ENCODE measurements around the gene PTDSS2.
A peak's percentile ranks its signal among the peaks of the same experiment; 100 is the strongest.

The PTDSS2 gene

DNA sequence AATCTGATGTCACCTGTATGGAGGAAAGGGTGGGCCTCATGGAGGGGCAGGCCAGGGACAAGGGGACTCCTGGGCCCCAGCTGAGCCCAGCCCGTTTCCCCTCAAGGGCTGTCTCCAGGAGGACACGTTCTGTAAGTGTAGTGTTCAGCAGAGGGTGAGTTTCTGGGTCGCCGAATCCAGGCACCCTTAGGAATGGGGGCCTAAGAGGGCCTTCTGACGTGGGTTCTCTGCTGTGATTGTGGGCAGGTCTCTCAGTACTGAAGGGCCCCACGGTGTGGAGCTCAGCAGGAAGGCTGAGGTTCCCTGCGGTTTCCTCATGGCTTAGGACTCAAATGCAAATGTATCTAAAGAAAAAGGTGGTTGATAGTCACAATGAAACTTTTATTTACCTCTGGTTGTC, 6.5 kb downstream of the PTDSS2 start:
- TF ChIP-seq, protein P1, sequence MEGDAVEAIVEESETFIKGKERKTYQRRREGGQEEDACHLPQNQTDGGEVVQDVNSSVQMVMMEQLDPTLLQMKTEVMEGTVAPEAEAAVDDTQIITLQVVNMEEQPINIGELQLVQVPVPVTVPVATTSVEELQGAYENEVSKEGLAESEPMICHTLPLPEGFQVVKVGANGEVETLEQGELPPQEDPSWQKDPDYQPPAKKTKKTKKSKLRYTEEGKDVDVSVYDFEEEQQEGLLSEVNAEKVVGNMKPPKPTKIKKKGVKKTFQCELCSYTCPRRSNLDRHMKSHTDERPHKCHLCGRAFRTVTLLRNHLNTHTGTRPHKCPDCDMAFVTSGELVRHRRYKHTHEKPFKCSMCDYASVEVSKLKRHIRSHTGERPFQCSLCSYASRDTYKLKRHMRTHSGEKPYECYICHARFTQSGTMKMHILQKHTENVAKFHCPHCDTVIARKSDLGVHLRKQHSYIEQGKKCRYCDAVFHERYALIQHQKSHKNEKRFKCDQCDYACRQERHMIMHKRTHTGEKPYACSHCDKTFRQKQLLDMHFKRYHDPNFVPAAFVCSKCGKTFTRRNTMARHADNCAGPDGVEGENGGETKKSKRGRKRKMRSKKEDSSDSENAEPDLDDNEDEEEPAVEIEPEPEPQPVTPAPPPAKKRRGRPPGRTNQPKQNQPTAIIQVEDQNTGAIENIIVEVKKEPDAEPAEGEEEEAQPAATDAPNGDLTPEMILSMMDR (IDR thresholded peaks at IDR 0.05; ENCODE audit: borderline replicate concordance, control extremely low read depth, extremely low read depth, insufficient read depth, missing control alignments), result no peak
- DNase-seq (ENCODE audit: low spot score), result peak; percentile 73
- in situ Hi-C loops (cut with MboI; ENCODE audit: low sequenced_read_pairs, unreplicated experiment), result no loop called here

DNA sequence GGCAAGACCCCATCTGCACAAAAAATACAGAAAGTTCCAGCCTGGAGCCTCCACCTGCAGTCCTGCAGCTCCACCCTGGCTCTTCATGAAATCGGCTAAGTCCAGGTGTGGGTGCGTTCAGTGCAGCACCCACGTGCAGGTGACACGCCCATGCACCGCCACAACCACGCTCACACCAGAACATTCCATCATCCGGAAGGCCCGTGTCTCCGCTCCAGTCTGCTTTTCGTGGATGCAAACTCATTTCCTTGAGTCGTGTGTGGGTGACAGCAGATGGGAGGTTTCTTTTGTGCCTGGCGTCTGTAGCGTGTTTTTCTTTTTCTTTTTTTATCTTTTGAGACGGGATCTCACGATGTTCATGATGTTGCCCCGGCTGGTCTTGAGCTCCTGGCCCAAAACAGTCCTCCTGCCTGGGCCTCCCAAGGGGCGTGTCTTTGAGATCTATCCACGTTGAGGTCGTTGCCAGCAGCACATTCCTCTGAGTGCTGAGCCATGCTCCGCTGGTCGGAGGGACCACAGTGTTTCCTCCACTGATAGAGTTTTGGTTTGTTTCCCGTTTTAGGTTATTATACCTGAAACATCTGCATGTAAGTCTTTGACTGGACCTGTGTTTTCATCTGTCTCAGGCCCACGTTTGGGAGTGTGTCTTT, 7.2 kb downstream of the PTDSS2 start:
- in situ Hi-C loops (cut with MboI; ENCODE audit: low sequenced_read_pairs, unreplicated experiment), result no loop called here
- DNase-seq (ENCODE audit: low spot score), result no peak
- TF ChIP-seq, protein P1 (IDR thresholded peaks at IDR 0.05; ENCODE audit: borderline replicate concordance, control extremely low read depth, extremely low read depth, insufficient read depth, missing control alignments), result no peak

DNA sequence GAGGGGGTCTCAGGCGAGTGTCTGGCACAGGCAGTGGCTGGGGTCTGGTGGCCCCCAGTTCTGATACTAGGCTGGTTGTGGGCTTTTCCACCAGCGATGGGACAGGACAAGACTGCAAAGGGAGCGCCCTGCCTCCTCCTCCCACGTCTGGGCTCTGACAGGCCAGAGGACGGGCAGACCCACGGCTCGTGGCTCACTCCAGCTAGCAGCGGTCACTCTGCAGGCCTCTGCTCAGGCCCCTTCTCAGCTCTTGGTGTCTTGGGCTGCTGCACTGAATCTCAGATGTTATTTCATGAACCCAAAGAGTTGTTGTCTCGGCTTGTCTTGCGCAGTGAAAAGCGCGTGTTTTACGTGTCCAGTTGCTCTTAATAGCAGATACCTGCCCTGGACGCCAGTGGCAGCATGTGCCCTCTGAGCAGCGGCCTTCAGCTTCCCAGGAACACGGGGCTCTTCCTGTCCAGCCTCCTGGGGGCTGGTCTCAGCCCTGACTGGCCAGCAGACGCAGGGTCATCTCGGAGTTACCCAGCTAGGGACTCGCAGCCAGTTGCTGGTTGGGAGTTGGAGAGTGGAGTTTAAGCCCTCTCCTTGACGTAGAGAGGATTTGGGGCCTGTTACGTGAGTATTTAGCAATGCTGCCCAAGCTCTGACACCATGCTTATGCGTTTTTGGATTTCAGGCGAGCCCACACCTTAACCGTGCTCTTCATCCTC, 9.6 kb downstream of the PTDSS2 start:
- in situ Hi-C loops (cut with MboI; ENCODE audit: low sequenced_read_pairs, unreplicated experiment), result no loop called here
- DNase-seq (ENCODE audit: low spot score), result no peak
- TF ChIP-seq, protein P1 (IDR thresholded peaks at IDR 0.05; ENCODE audit: borderline replicate concordance, control extremely low read depth, extremely low read depth, insufficient read depth, missing control alignments), result no peak

DNA sequence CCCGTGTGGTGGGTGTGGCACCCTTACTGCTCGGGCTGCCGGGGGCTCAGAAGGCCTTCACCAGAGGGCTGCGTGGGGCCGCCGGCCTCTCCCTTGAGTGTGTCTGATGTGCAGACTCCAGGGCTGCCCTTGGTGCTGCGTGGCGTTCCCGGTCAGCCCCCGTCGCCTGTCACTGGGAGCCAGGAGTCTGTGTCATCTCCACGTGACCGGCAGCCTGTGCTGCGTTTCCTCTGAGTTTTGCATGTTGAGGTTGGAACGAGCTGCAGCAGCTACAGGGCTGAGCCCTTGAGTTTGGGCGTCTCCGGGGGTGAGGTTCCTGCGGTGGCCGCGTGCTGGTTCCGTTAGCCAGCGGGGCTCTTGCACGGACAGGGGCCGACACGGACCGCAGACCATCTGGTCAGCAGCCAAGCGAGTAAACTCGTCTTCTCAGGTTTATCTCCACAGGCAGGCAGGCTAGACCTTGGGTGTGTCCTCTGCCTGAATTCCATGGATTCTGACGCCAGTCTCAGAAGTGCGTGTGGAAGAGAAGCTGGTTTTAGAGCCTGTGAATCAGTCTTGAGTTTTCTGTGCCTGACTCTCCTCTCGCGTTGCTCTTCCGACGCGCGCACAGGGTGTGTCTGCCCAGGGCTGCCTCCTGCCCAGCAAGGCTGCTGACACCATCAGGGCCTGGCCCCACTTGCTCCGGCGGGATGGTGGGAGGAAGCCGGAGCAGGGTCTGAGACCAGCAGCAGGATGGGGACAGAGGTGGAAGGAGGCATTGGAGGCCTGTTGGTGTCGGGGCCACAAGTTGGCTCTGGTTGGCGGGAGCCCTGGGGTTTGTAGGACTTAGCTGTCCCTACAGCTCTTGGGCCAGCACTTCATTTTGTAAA, 10.5 kb downstream of the PTDSS2 start:
- in situ Hi-C loops (cut with MboI; ENCODE audit: low sequenced_read_pairs, unreplicated experiment), result no loop called here
- no peak for DNase-seq (ENCODE audit: low spot score)
- TF ChIP-seq, protein P1 (IDR thresholded peaks at IDR 0.05; ENCODE audit: borderline replicate concordance, control extremely low read depth, extremely low read depth, insufficient read depth, missing control alignments), result no peak

DNA sequence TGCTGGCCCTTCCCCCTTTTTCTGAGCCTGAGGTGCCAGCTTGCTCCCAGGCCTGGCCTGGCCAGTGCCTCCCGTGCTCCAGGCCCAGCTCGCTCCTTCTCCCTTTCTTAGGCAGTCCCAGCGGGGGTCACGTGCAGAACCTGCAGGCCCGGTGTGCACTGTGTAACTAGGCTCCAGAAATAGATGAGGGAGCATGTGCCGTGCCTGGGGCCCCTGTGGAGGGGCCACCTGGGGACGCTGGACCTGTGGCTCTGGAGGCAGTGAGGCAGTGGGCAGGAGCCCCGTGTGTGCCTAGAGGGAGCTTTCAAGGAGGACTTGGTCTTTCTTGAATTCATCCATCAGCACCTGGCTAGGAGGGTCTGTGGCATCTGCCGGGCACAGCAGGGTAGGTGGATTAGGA, 11.5 kb downstream of the PTDSS2 start:
- in situ Hi-C loops (cut with MboI; ENCODE audit: low sequenced_read_pairs, unreplicated experiment), result no loop called here
- DNase-seq (ENCODE audit: low spot score), result no peak
- TF ChIP-seq, protein P1 (IDR thresholded peaks at IDR 0.05; ENCODE audit: borderline replicate concordance, control extremely low read depth, extremely low read depth, insufficient read depth, missing control alignments), result no peak

DNA sequence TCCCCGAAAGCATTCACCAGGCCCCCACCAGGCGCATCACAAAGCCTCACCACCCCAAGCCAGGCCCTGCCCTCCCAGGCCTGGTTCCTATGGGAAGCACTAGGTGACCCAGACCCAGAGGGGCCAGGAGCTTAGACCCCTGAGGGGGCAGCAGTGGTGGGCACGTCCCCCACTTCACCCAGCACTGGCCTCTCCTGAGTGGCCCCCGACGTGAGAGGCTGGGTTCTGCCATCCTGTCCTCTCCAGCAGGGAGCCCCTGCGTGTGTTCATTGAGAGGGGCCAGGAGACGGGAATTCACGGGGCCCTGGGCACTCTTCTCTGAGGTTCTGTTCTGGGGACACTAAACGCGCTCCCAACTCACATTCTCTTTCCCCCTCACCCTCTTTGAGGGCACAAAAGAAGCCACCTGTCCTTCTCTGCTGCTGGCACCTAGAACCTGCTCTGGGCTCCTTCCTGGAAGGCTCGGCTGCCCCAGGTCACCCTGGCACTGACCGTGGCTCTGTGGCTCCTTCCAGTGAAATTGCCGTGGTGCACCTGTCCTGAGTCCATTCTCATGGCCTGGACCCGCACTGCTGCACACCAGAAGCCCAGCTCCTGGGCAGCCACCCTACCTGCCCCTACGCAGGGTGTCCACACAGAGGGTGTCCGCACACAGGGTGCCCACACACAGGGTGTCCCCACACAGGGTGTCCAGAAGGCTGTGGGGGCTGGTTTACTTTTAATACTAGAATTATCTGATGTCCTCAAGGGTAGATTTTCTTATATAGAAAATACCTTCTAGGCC, 12.2 kb downstream of the PTDSS2 start:
- no peak for DNase-seq (ENCODE audit: low spot score)
- in situ Hi-C loops (cut with MboI; ENCODE audit: low sequenced_read_pairs, unreplicated experiment), result no loop called here
- TF ChIP-seq, protein P1 (IDR thresholded peaks at IDR 0.05; ENCODE audit: borderline replicate concordance, control extremely low read depth, extremely low read depth, insufficient read depth, missing control alignments), result no peak
